Left ventricle myocardium inferior (tissue), 1 donor: Measurements from ENCODE around the gene NLRP1. TPM values are rescaled to one million over a fixed set of nuclear protein-coding genes. Genes with fewer than 3 reads are reported as not detected.
A peak's percentile ranks its signal among the peaks of the same experiment; 100 is the strongest.
"Not testable (repeated sequence)": the region's sequence is repeated elsewhere in the genome, so short reads cannot be mapped to it uniquely, and the experiment has no call there.

Source experiments
- DNase-seq: peaks from one replicate; pipeline ENCODE4 v3.0.0-alpha.2; 2020
- H3K27ac ChIP-seq: fragments of 200-600 bp; replicated peaks from 2 replicates; pipeline ENCODE4 v1.8.0; 2021
- H3K27me3 ChIP-seq: fragments of 200-600 bp; 2 replicates; pipeline ENCODE4 v1.8.0; 2021; ENCODE audit warnings: low read depth
- H3K36me3 ChIP-seq: fragments of 200-600 bp; 2 replicates; pipeline ENCODE4 v1.8.0; 2021
- H3K4me1 ChIP-seq: fragments of 200-600 bp; 2 replicates; pipeline ENCODE4 v1.8.0; 2021
- H3K4me3 ChIP-seq: fragments of 200-600 bp; 2 replicates; pipeline ENCODE4 v1.8.0; 2021; ENCODE audit warnings: mild to moderate bottlenecking, moderate library complexity
- H3K9me3 ChIP-seq: fragments of 200-600 bp; replicated peaks from 2 replicates; pipeline ENCODE4 v1.8.0; 2021
- CTCF ChIP-seq: fragments of 200-600 bp; IDR thresholded peaks from 2 replicates; pipeline ENCODE4 v1.8.0; 2021; ENCODE audit warnings: antibody characterized with exemption, mild to moderate bottlenecking, borderline replicate concordance
- intact Hi-C: fragments of 100-400 bp; cut with micrococcal nuclease; formaldehyde crosslinking; loops from one replicate; pipeline ENCODE4 v1.11.0; 2022
- total RNA-seq: library from RNA; stranded (reverse); fragmentation: NEBNext Ultra II Directional; extraction: Animal tissue kit (Norgen Biotek cat#: 25700); gene quantifications from one replicate; pipeline ENCODE4 v1.2.1, GENCODE V29; 2021
- donor health status: DM: no; HTN: yes; CAD: no; lungs with severe emphysema.

Gene NLRP1
- total RNA-seq, 1 donor from 2014 or later: 8.3 TPM

GRCh38 chr17:5583426-5584382, 605 bp downstream of the NLRP1 start:
- peak overlapping the region; percentile 71 for H3K4me3 ChIP-seq
- peaks cover 53% of the 10 kb centered on the region for H3K4me1 ChIP-seq
- intact Hi-C loops: no loop called here
- DNase-seq: peak; percentile 33
- no peak for TF ChIP-seq CTCF
- peaks cover 23% of the 10 kb centered on the region for H3K36me3 ChIP-seq
- H3K27me3 ChIP-seq: peaks cover 9% of the 10 kb centered on the region
- peaks cover 6% of the 10 kb centered on the region for H3K9me3 ChIP-seq
- H3K27ac ChIP-seq: peak overlapping the region; percentile 92

GRCh38 chr17:5582209-5583185, 1.8 kb downstream of the NLRP1 start:
- intact Hi-C loops: no loop called here
- Histone ChIP-seq H3K36me3 (peaks cover 23% of the 10 kb centered on the region), H3K4me1 (peaks cover 53% of the 10 kb centered on the region), H3K4me3 (peak overlapping the region; percentile 71), H3K27me3 (peaks cover 9% of the 10 kb centered on the region), H3K9me3 (peaks cover 7% of the 10 kb centered on the region), H3K27ac (peak overlapping the region; percentile 92)
- TF ChIP-seq CTCF: no peak
- DNase-seq: no peak

- H3K4me3 ChIP-seq: no peak overlapping the region
- TF ChIP-seq CTCF: no peak
- H3K27me3 ChIP-seq: peaks cover 9% of the 10 kb centered on the region
- peaks cover 7% of the 10 kb centered on the region for H3K9me3 ChIP-seq
- H3K36me3 ChIP-seq: peaks cover 23% of the 10 kb centered on the region
- H3K27ac ChIP-seq: no peak overlapping the region
- peaks cover 53% of the 10 kb centered on the region for H3K4me1 ChIP-seq
- DNase-seq: no peak
- intact Hi-C loops: no loop called here
These were observed 2.7 kb downstream of the NLRP1 start for GRCh38 chr17:5581655-5582054.

GRCh38 chr17:5580969-5581368, 3.3 kb downstream of the NLRP1 start:
- Histone ChIP-seq H3K27me3 (peaks cover 4% of the 10 kb centered on the region), H3K36me3 (peaks cover 23% of the 10 kb centered on the region), H3K9me3 (peaks cover 7% of the 10 kb centered on the region), H3K27ac (no peak overlapping the region), H3K4me1 (peaks cover 47% of the 10 kb centered on the region), H3K4me3 (no peak overlapping the region)
- TF ChIP-seq CTCF: no peak
- no peak for DNase-seq
- intact Hi-C loops: no loop called here

GRCh38 chr17:5580367-5580766, 3.9 kb downstream of the NLRP1 start:
- Histone ChIP-seq H3K27me3 (peaks cover 4% of the 10 kb centered on the region), H3K36me3 (peaks cover 23% of the 10 kb centered on the region), H3K27ac (no peak overlapping the region), H3K9me3 (peaks cover 7% of the 10 kb centered on the region), H3K4me3 (no peak overlapping the region), H3K4me1 (peaks cover 41% of the 10 kb centered on the region)
- no peak for DNase-seq
- TF ChIP-seq CTCF: no peak
- intact Hi-C loops: no loop called here

GRCh38 chr17:5578768-5579167, 5.5 kb downstream of the NLRP1 start:
- Histone ChIP-seq H3K36me3 (peaks cover 28% of the 10 kb centered on the region), H3K9me3 (peaks cover 11% of the 10 kb centered on the region), H3K4me1 (peaks cover 27% of the 10 kb centered on the region)
- H3K4me3 ChIP-seq, H3K27ac ChIP-seq, DNase-seq, intact Hi-C loops, H3K27me3 ChIP-seq: not testable (repeated sequence)

GRCh38 chr17:5573017-5573416, 11.3 kb downstream of the NLRP1 start:
- H3K27ac ChIP-seq, DNase-seq, H3K4me3 ChIP-seq, intact Hi-C loops, H3K4me1 ChIP-seq, H3K27me3 ChIP-seq: not testable (repeated sequence)
- H3K9me3 ChIP-seq: peaks cover 23% of the 10 kb centered on the region
- peaks cover 28% of the 10 kb centered on the region for H3K36me3 ChIP-seq
